Raji (cell line): Measurements from ENCODE around the gene GPR42.

Experiments used
- POLR2A ChIP-seq: IDR thresholded peaks from 2 replicates; pipeline ENCODE4 v1.6.1; 2011; ENCODE audit warnings: low read depth, low read length, control low read depth; ENCODE audit not compliant: insufficient read depth

GPR42 gene

GRCh38 chr19:35375505-35376307, 4.8 kb downstream of the GPR42 start:
- TF ChIP-seq POLR2A = no peak

GRCh38 chr19:35377656-35378055, 6.8 kb downstream of the GPR42 start:
- TF ChIP-seq POLR2A = no peak

- no peak for TF ChIP-seq POLR2A
These were observed 7.5 kb downstream of the GPR42 start for GRCh38 chr19:35378356-35378755.

- no peak for TF ChIP-seq POLR2A
These were observed 9.1 kb downstream of the GPR42 start for GRCh38 chr19:35379992-35380391.

DNA sequence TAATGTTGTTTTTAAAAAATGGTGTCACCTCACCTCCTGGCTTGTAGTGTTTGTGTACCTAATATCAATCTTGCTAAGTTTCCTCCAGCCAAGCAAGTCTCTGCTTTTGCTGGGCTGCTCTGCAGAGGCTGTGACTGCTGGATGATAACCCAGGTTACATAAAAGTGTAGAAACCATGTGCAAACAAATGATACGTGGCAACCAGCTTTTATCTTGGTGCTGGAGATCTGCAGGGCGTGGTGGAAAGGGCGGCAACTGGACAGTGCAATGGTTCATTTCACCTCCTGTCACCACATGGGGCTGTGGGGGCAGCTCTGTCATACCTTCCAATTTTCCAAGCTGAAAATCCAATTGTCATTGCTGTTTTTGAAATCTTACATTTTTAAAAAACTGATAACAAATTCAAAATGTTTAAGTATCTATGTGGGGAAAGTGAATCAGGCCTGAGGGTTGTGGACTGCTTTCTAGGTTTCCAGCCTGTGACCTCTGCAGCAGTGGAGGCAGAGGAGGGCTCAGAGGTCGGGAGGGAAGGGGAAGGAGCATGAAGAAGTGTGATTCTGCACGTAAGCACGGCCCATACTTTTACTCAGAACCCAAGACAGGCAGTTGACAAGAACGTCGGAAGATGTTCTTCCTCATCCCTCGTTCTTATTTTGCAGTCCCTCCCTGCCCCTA, 9.7 kb downstream of the GPR42 start:
- no peak for TF ChIP-seq POLR2A

DNA sequence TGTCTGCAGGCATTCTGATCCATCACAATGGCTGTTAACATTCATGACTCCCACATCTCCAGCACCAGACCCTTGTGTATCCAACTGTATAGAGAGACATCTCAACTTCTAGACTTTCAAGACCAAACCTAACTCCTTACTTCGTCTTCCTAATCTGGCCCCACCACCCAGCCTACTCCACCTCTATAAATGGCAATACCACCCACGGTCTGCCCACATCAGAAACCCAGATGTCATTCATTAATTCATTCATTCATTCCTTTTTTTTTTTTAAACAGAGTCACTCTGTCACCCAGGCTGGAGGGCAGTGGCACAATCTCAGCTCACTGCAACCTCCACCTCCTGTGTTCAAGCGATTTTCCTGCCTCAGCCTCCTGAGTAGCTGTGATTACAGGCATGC, 10.4 kb downstream of the GPR42 start:
- no peak for TF ChIP-seq POLR2A

- TF ChIP-seq POLR2A = no peak
These were observed 11.1 kb downstream of the GPR42 start for GRCh38 chr19:35381926-35382325.

GRCh38 chr19:35383536-35383935, 12.7 kb downstream of the GPR42 start:
- TF ChIP-seq POLR2A = no peak

- no peak for TF ChIP-seq POLR2A
These were observed 17.6 kb downstream of the GPR42 start for GRCh38 chr19:35388277-35389054.

- TF ChIP-seq POLR2A = no peak
These were observed 18.5 kb downstream of the GPR42 start for GRCh38 chr19:35389192-35389861.

GRCh38 chr19:35392742-35393715, 22.2 kb downstream of the GPR42 start:
- TF ChIP-seq POLR2A = no peak

- no peak for TF ChIP-seq POLR2A
These were observed 24.7 kb downstream of the GPR42 start for GRCh38 chr19:35395382-35396199.

DNA sequence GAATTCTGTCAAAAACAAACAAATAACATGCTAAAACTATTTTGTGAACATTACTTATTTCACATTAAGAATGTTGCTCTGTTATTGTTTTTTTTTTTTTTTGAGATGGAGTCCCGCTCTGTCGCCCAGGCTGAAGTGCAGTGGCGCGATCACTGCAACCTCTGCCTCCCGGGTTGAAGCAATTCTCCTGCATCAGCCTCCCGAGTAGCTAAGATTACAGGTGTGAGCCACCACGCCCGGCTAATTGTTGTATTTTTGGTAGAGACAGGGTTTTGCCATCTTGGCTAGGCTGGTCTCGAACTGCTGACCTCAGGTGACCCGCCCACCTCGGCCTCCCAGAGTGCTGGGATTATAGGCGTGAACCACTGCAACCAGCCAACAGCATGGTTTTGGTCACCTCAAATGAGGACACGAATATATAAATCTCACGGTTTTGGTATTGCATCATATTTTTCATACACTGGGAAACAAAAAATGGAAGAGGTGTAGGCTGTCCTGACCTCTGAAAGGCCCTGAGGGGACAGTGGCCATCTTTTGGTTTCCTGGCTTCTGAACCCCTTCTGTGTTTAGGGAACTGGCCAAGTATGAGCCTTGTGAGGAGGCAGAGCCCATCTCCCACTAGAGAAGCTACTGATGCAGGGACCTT, 25.5 kb downstream of the GPR42 start:
- no peak for TF ChIP-seq POLR2A
